HG03045 (cell line): ENCODE results near the gene STARD3.
"Not testable (repeated sequence)": the region's sequence is repeated elsewhere in the genome, so short reads cannot be mapped to it uniquely, and the experiment has no call there.

Source experiments
- ATAC-seq: cut with Tn5 transposase; IDR thresholded peaks from one replicate; pipeline ENCODE4 v1.9.1; 2021; ENCODE audit warnings: mild to moderate bottlenecking, moderate library complexity; ENCODE audit not compliant: unreplicated experiment

The STARD3 gene

DNA sequence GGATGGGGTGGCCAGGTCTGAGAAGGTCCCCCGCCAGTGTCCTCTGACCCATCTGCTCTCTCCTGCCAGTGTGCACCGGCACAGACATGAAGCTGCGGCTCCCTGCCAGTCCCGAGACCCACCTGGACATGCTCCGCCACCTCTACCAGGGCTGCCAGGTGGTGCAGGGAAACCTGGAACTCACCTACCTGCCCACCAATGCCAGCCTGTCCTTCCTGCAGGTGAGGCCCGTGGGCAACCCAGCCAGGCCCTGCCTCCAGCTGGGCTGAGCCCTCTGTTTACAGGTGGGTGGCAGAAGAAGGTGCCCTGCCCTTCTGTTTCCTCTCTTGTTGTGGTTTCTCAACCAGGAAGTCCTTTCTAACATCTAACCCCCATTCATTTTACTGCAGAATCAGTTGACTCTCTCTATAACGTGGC, 70.0 kb downstream of the STARD3 start:
- ATAC-seq: no peak

DNA sequence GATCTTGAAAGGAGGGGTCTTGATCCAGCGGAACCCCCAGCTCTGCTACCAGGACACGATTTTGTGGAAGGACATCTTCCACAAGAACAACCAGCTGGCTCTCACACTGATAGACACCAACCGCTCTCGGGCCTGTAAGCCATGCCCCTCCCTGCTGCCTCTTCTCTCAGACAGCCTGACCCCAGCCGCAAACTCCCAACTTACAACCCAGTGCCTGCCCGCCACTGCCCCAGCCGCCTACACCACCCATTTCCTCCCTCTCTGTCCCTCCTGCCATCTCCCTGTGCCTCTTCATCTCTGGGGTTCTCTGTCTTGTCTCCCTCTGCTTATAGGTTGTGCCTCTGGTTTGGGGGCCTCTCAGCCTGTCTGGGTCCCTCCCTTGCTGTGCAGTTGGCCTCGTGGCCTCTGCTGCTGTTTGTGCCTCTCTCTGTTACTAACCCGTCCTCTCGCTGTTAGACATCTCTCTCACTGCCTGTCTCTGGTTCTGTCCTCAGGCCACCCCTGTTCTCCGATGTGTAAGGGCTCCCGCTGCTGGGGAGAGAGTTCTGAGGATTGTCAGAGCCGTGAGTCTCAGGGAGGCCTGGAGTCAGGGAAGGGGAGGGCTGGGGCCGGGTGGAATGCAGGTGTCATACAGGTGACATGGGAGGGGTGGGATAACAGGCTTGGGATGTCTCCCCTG, 72.5 kb downstream of the STARD3 start:
- no peak for ATAC-seq

DNA sequence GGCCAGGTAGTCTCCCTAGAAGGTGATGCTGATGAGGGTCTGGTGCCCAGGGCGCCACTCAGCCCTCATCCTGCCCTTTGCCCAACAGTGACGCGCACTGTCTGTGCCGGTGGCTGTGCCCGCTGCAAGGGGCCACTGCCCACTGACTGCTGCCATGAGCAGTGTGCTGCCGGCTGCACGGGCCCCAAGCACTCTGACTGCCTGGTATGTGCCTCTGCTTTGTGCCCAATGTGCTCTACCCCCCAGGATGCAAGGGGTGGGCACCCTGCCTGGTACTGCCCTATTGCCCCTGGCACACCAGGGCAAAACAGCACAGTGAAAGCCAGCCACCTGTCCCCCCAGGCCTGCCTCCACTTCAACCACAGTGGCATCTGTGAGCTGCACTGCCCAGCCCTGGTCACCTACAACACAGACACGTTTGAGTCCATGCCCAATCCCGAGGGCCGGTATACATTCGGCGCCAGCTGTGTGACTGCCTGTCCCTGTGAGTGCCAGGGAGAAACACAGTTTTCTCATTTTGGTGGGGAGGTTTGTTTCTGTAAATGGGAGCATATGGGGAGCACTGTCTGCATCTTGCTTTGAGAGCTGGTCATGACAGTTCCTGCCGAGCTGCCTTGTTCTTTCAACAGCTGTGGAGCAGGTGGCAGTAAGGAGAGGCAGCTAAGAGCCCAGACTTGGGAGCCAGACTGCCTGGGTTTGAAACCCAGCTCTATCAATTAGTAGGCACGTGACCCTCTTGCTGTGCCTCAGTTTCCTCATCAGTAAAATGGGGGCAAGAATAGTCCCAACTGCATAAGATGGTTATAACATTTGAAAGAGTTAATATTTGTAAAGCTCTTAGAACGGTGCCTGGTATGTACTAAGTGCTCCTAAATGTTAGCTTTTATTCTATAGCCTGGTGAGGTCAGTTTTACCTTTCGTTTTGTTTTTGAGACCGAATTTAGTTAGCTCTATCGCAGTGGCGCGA, 73.3 kb downstream of the STARD3 start:
- no peak for ATAC-seq

DNA sequence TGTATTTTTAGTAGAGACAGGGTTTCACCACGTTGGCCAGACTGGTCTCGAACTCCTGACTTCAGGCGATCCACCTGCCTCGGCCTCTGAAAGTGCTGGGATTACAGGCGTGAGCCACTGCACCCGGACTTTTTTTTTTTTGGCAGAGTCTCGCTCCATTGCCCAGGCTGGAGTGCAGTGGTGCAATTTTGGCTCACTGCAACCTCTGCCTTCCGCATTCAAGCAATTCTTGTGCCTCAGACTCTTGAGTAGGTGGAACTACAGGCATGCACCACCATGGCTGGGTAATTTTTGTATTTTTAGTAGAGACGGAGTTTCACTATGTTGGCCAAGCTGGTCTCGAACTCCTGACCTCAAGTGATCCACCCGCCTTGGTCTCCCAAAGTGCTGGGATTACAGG, 74.1 kb downstream of the STARD3 start:
- ATAC-seq: not testable (repeated sequence)

DNA sequence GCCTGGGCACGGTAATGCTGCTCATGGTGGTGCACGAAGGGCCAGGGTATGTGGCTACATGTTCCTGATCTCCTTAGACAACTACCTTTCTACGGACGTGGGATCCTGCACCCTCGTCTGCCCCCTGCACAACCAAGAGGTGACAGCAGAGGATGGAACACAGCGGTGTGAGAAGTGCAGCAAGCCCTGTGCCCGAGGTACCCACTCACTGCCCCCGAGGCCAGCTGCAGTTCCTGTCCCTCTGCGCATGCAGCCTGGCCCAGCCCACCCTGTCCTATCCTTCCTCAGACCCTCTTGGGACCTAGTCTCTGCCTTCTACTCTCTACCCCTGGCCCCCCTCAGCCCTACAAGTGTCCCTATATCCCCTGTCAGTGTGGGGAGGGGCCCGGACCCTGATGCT, 74.9 kb downstream of the STARD3 start:
- ATAC-seq: no peak
